ENCODE measurements around the gene PLEKHG2. TPM values are rescaled to one million over a fixed set of nuclear protein-coding genes. Genes with fewer than 3 reads are reported as not detected.

PLEKHG2 gene
- total and polyA plus RNA-seq, 9 of the 15 experiments (the other 6 are each of a cell fraction or from before 2014, with no cell fraction given), result 0.98 to 45.7 (median 9.8) TPM

DNA sequence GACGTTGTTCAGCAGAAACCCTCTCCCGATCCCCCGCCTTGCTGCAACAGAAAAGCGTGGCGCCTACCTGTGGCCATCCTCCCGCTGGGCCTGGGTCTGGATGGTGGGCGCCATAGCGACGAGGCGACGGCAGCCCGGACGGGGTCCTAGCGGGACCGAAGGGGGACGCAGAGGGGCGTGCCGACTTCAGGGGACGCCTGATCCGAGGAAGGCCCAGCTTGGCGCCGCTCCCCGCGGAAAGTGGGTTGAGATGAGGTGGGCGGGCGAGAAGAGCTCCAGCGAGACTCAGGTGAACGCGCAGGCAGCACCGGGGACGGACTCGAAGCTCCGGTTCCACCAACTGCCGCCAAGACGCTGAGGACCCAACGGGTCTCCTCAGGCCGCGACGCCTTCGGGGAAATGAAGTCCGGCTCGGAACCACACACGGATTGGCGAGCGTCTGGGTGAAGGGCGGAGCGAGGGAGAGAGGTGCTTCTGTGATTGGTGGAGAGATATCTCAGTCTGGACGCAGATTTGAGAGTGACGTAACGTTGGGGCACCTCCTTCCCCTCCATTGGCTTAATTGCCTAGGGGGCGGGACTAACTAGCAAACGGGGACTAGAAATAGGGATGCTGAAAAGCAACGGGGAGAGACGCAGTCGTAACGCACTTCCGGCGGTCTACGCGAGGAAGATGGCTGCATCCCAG, 21.6 kb upstream of the PLEKHG2 start, which contains the start of the genes MED29 and PAF1 (continued):
- TF ChIP-seq, protein P1, sequence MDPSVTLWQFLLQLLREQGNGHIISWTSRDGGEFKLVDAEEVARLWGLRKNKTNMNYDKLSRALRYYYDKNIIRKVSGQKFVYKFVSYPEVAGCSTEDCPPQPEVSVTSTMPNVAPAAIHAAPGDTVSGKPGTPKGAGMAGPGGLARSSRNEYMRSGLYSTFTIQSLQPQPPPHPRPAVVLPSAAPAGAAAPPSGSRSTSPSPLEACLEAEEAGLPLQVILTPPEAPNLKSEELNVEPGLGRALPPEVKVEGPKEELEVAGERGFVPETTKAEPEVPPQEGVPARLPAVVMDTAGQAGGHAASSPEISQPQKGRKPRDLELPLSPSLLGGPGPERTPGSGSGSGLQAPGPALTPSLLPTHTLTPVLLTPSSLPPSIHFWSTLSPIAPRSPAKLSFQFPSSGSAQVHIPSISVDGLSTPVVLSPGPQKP (CRISPR knock-in tag; IDR thresholded peaks at IDR 0.05), result no peak
- TF ChIP-seq ZNF586 (CRISPR knock-in tag; conservative IDR thresholded peaks at IDR 0.05) (no peak), CHD1 (IDR thresholded peaks at IDR 0.05; ENCODE audit: low read length) (no peak), ZC3H11A (IDR thresholded peaks at IDR 0.05; ENCODE audit: low read depth, low read length) (0 out of 2 replicates have a peak, but pooled peaks have one; percentile 11), ZNF668 (CRISPR knock-in tag; IDR thresholded peaks at IDR 0.05) (no peak), ZNF551 (CRISPR knock-in tag; IDR thresholded peaks at IDR 0.05) (no peak), ZNF239 (CRISPR knock-in tag; IDR thresholded peaks at IDR 0.05) (no peak), ZNF696 (CRISPR knock-in tag; conservative IDR thresholded peaks at IDR 0.05) (no peak), ZBTB7A (IDR thresholded peaks at IDR 0.05; ENCODE audit: borderline replicate concordance, control insufficient read depth, low read depth, low read length) (peak; percentile 94; the same call in 1 of the 2 replicates), MEF2D (tag; conservative IDR thresholded peaks at IDR 0.05; ENCODE audit: low read depth) (no peak), FOXA3 (CRISPR knock-in tag; conservative IDR thresholded peaks at IDR 0.05 in 1 of 2, IDR thresholded peaks at IDR 0.05 in 1 of 2) (no peak), ZNF445 (CRISPR knock-in tag; IDR thresholded peaks at IDR 0.05; ENCODE audit: low read depth) (no peak), POLR2AphosphoS5 (IDR thresholded peaks at IDR 0.05; ENCODE audit: control insufficient read depth, insufficient read depth, low read depth, low read length) (peak; percentile 91), U2AF2 (optimal IDR thresholded peaks at IDR 0.05; ENCODE audit: low read depth, low read length) (no peak)
- TF ChIP-seq, protein P2, sequence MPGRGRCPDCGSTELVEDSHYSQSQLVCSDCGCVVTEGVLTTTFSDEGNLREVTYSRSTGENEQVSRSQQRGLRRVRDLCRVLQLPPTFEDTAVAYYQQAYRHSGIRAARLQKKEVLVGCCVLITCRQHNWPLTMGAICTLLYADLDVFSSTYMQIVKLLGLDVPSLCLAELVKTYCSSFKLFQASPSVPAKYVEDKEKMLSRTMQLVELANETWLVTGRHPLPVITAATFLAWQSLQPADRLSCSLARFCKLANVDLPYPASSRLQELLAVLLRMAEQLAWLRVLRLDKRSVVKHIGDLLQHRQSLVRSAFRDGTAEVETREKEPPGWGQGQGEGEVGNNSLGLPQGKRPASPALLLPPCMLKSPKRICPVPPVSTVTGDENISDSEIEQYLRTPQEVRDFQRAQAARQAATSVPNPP (IDR thresholded peaks at IDR 0.05; ENCODE audit: borderline replicate concordance, insufficient read depth, insufficient read length), result no peak
- TF ChIP-seq, protein P3, sequence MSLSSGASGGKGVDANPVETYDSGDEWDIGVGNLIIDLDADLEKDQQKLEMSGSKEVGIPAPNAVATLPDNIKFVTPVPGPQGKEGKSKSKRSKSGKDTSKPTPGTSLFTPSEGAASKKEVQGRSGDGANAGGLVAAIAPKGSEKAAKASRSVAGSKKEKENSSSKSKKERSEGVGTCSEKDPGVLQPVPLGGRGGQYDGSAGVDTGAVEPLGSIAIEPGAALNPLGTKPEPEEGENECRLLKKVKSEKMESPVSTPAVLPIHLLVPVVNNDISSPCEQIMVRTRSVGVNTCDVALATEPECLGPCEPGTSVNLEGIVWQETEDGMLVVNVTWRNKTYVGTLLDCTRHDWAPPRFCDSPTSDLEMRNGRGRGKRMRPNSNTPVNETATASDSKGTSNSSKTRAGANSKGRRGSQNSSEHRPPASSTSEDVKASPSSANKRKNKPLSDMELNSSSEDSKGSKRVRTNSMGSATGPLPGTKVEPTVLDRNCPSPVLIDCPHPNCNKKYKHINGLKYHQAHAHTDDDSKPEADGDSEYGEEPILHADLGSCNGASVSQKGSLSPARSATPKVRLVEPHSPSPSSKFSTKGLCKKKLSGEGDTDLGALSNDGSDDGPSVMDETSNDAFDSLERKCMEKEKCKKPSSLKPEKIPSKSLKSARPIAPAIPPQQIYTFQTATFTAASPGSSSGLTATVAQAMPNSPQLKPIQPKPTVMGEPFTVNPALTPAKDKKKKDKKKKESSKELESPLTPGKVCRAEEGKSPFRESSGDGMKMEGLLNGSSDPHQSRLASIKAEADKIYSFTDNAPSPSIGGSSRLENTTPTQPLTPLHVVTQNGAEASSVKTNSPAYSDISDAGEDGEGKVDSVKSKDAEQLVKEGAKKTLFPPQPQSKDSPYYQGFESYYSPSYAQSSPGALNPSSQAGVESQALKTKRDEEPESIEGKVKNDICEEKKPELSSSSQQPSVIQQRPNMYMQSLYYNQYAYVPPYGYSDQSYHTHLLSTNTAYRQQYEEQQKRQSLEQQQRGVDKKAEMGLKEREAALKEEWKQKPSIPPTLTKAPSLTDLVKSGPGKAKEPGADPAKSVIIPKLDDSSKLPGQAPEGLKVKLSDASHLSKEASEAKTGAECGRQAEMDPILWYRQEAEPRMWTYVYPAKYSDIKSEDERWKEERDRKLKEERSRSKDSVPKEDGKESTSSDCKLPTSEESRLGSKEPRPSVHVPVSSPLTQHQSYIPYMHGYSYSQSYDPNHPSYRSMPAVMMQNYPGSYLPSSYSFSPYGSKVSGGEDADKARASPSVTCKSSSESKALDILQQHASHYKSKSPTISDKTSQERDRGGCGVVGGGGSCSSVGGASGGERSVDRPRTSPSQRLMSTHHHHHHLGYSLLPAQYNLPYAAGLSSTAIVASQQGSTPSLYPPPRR (CRISPR knock-in tag; IDR thresholded peaks at IDR 0.05; ENCODE audit: borderline replicate concordance), result no peak
- TF ChIP-seq, protein P4, sequence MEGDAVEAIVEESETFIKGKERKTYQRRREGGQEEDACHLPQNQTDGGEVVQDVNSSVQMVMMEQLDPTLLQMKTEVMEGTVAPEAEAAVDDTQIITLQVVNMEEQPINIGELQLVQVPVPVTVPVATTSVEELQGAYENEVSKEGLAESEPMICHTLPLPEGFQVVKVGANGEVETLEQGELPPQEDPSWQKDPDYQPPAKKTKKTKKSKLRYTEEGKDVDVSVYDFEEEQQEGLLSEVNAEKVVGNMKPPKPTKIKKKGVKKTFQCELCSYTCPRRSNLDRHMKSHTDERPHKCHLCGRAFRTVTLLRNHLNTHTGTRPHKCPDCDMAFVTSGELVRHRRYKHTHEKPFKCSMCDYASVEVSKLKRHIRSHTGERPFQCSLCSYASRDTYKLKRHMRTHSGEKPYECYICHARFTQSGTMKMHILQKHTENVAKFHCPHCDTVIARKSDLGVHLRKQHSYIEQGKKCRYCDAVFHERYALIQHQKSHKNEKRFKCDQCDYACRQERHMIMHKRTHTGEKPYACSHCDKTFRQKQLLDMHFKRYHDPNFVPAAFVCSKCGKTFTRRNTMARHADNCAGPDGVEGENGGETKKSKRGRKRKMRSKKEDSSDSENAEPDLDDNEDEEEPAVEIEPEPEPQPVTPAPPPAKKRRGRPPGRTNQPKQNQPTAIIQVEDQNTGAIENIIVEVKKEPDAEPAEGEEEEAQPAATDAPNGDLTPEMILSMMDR (IDR thresholded peaks at IDR 0.05 in 2 of 3, conservative IDR thresholded peaks at IDR 0.05 in 1 of 3; ENCODE audit: insufficient read depth in 2 of 3, low read depth in 1 of 3, low read length in 3 of 3), result peak in 2 of 3 experiments; percentile 15 to 25; a peak in 3 of 6 replicates
